Stimulated activated CD8-positive, alpha-beta memory T cell treated with anti-CD3 and anti-CD28 coated beads, Interleukin-12 subunit alpha, Interleukin-12 subunit beta, amount 100 ng/mL, for 24 hours (primary cell): ENCODE data around the gene GPATCH2.
"Not testable (repeated sequence)": the region's sequence is repeated elsewhere in the genome, so short reads cannot be mapped to it uniquely, and the experiment has no call there.

Experiments
- DNase-seq: peaks from one replicate; pipeline ENCODE4 v3.0.0-alpha.2; 2020; ENCODE audit errors: extremely low read depth

Gene GPATCH2

GRCh38 chr1:217443845-217444244, 187.0 kb downstream of the GPATCH2 start:
- no peak for DNase-seq

- DNase-seq = no peak
These were observed 193.5 kb downstream of the GPATCH2 start for GRCh38 chr1:217437376-217437775.

- DNase-seq = no peak
These were observed 195.7 kb downstream of the GPATCH2 start for GRCh38 chr1:217435204-217435603.

- no peak for DNase-seq
These were observed 197.2 kb downstream of the GPATCH2 start for GRCh38 chr1:217433664-217434063.

- no peak for DNase-seq
These were observed 198.6 kb downstream of the GPATCH2 start for GRCh38 chr1:217432339-217432738.

GRCh38 chr1:217431395-217431794, 199.5 kb downstream of the GPATCH2 start:
- DNase-seq = no peak

- no peak for DNase-seq
These were observed 205.5 kb downstream of the GPATCH2 start for GRCh38 chr1:217425422-217425821.

- no peak for DNase-seq
These were observed 211.7 kb downstream of the GPATCH2 start for GRCh38 chr1:217419194-217419551.

- DNase-seq = no peak
These were observed 212.4 kb downstream of the GPATCH2 start for GRCh38 chr1:217418269-217419193.

- no peak for DNase-seq
These were observed 213.5 kb downstream of the GPATCH2 start for GRCh38 chr1:217417363-217417762.

GRCh38 chr1:217407534-217408001, 223.3 kb downstream of the GPATCH2 start:
- no peak for DNase-seq

- no peak for DNase-seq
These were observed 227.7 kb downstream of the GPATCH2 start for GRCh38 chr1:217403026-217403720.

GRCh38 chr1:217402301-217402700, 228.6 kb downstream of the GPATCH2 start:
- no peak for DNase-seq

GRCh38 chr1:217393896-217394295, 237.0 kb downstream of the GPATCH2 start:
- DNase-seq = no peak

- no peak for DNase-seq
These were observed 238.4 kb downstream of the GPATCH2 start for GRCh38 chr1:217392441-217392840.

GRCh38 chr1:217389895-217390294, 241.0 kb downstream of the GPATCH2 start:
- DNase-seq = no peak

- no peak for DNase-seq
These were observed 242.3 kb downstream of the GPATCH2 start for GRCh38 chr1:217388522-217389065.

GRCh38 chr1:217381773-217382172, 249.1 kb downstream of the GPATCH2 start:
- DNase-seq = not testable (repeated sequence)

GRCh38 chr1:217379804-217380203, 251.1 kb downstream of the GPATCH2 start:
- not testable (repeated sequence) for DNase-seq

- DNase-seq = no peak
These were observed 251.6 kb downstream of the GPATCH2 start for GRCh38 chr1:217379336-217379735.
